ENCODE results near the gene CLPTM1. TPM values are rescaled to one million over a fixed set of nuclear protein-coding genes. Genes with fewer than 3 reads are reported as not detected.

CLPTM1 gene
- 52.5 and 95.7 TPM in 2 replicates for total RNA-seq

GRCh38 chr19:44954649-44955504 is at the start of gene CLPTM1:
TSS of gene CLPTM1 (plus strand) at chr19:44955380. CDS start at chr19:44955396, 16 bp downstream.

GRCh38 chr19:44905437-44906160 is 49.6 kb upstream of the CLPTM1 start, which contains the start of gene APOE:
TSS of gene APOE (plus strand) at chr19:44905796. CDS start at chr19:44906625, 829 bp downstream.

GRCh38 chr19:44914433-44915206 is 40.6 kb upstream of the CLPTM1 start, which contains the start of gene APOC1:
TSS of gene APOC1 (plus strand) at chr19:44914608. CDS start at chr19:44914892, 284 bp downstream.

GRCh38 chr19:44942067-44942571 is 13.1 kb upstream of the CLPTM1 start, which contains the start of gene APOC4:
TSS of gene APOC4 (plus strand) at chr19:44942237. CDS start at chr19:44942278, 41 bp downstream.

GRCh38 chr19:45001087-45001739 is 46.0 kb downstream of the CLPTM1 start, which contains the start of gene RELB:
TSS of gene RELB (plus strand) at chr19:45001464. CDS start at chr19:45001580, 116 bp downstream.

GRCh38 chr19:45038931-45039893 is 84.0 kb downstream of the CLPTM1 start, which contains the start of gene CLASRP:
TSS of gene CLASRP (plus strand) at chr19:45039045. CDS start at chr19:45040213, 1,168 bp downstream.

Other genes with a start within 250 kb of the CLPTM1 start
- 17.3 and 18.8 TPM in 2 replicates for gene BCL3, start 206.7 kb upstream of the CLPTM1 start, total RNA-seq
- gene CBLC, start 177.5 kb upstream of the CLPTM1 start, total RNA-seq = 0.07 TPM in 1 of 2 replicates, not detected in the other
- gene BCAM, start 146.3 kb upstream of the CLPTM1 start, total RNA-seq = 25.3 and 34.6 TPM in 2 replicates
- gene NECTIN2, start 109.1 kb upstream of the CLPTM1 start, total RNA-seq = 85.9 and 97.6 TPM in 2 replicates
- gene TOMM40, start 64.1 kb upstream of the CLPTM1 start, total RNA-seq = 32.3 and 45.9 TPM in 2 replicates
- gene APOE, start 49.6 kb upstream of the CLPTM1 start, total RNA-seq = 2.0 and 165 TPM in 2 replicates
- gene APOC1, start 40.8 kb upstream of the CLPTM1 start, total RNA-seq = 2.4 TPM in 1 of 2 replicates, not detected in the other
- gene APOC4, start 13.1 kb upstream of the CLPTM1 start, total RNA-seq = not detected in 2 replicates
- not detected in 2 replicates for gene APOC2, start 9.3 kb upstream of the CLPTM1 start, total RNA-seq
- gene RELB, start 46.1 kb downstream of the CLPTM1 start, total RNA-seq = 6.1 and 16.4 TPM in 2 replicates
- 14.0 and 18.0 TPM in 2 replicates for gene CLASRP, start 83.7 kb downstream of the CLPTM1 start, total RNA-seq
- gene ZNF296, start 121.1 kb downstream of the CLPTM1 start, total RNA-seq = 0.07 and 0.17 TPM in 2 replicates
- 11.5 and 21.7 TPM in 2 replicates for gene GEMIN7, start 123.9 kb downstream of the CLPTM1 start, total RNA-seq
- 28.2 and 30.7 TPM in 2 replicates for gene PPP1R37, start 137.8 kb downstream of the CLPTM1 start, total RNA-seq
- 0.07 and 0.26 TPM in 2 replicates for gene NKPD1, start 205.6 kb downstream of the CLPTM1 start, total RNA-seq
- 4.7 and 5.6 TPM in 2 replicates for gene TRAPPC6A, start 222.9 kb downstream of the CLPTM1 start, total RNA-seq
- 4.4 and 5.9 TPM in 2 replicates for gene BLOC1S3, start 223.4 kb downstream of the CLPTM1 start, total RNA-seq

All from smooth muscle cell of the pulmonary artery (primary cell).